Fibroblast of skin of scalp (primary cell): ENCODE results near the gene PM20D1.

ENCODE experiments used
- DNase-seq: peaks from one replicate; pipeline ENCODE4 v3.0.0-alpha.2; 2013

The PM20D1 gene

DNA sequence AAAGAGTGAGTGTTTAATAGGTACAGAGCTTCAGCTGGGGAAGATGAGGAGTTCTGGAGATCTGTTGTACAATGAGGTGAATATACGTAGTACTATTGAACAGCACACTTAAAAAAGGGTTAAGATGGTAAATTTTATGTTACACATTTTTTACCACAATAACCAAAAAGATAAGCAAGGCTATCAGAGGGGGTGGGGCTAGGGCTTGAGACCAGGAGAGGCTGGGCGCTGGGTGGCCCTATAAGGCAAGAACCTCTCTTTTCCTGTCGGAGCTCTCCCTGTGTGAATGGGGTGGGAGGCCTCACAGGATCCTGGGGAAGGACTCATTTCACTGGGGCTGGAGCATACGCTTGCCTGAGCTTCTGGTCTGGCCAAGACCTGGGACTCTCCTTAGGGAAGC is 45.9 kb downstream of the PM20D1 start:
- no peak for DNase-seq

DNA sequence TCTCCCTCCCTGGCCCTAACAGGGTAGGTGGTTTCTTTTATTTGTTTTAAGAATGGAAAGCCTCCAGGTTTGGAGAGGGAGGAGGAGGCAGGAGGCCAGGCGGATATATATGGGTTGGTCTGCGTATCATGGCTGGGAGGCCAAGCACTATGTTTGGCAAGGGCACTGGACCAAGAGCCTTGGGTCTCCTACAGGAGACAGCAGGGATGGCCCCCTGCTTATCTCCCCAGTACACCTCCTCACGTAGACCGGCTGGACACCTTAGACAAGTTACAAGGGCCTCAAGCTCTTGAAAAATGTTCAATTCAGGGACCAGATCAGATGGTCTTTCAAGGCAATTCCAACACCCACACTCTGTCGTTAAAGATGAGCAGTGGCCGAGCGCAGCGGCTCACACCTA is 47.9 kb downstream of the PM20D1 start:
- no peak for DNase-seq

DNA sequence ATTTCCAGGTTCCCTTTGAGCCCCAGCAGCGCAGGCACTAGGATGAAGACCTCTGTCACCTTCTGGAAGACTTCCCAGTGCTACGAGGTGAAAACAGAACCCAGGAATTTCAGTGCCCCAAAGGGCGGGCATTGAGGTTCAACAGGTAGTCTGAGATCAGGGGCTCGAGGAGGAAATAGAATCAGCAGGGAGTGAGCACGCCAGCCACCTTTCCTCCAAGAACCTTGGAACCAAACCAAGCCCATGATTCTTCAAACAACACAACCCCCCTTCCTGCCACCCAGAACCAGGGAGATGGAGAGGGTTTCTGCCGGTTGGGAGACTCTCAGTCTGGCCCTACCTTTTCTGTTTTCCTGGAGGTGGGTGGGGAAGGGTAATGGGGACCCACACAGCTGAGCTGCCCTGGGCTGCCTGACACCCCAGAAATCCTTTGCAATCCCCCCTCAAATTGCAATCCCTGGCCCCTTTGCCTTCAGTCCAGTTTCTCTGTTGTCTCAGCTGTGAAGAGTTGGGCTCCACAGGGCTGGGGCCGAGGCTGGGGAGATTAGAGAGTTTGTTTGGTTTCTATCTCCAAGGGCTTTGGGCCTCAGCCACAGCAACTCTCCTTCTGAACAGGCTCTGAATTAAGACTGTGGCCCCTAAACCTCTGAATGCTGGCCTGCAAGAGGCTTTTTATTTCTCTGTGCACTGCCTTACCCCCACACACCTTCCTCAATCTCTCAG is 48.8 kb downstream of the PM20D1 start:
- no peak for DNase-seq

DNA sequence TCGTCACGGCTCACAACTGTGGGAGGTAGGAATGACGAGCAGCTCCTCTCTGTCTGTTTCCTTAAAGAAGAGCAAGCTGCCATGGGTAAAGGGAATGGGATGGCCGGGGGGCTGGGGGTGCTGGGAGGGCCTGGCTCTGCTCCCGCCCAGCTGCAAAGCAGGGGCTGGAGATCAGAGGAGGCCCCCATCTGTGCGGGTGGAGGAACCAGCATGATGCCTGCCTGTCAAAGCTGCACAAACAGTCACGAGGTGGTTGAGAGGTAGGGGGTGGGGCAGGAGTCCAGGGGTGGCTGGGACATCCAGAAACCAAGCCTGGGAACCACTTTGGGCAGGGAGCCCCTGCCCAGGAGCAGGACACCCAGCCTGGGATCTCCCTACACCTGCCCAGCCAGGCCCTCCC is 49.5 kb downstream of the PM20D1 start:
- no peak for DNase-seq

DNA sequence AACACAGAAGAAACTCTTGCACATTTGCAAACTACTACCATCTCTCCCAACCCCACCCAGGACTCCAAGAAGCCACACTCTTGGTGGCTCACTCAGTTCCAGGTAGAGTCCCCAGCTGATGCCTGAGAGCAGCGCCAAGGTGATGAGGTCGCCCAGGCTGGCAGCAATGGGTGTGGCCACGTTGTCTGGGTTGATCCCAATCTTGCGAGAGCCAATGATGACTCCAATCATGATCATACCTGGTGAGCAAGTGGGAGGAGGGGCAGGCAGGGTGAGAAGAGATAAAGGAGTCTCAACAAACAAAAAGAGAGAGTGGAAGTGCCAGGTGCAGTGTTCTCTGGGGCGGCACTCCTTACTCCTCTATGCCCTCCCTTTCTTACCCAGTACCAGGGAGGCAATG is 51.4 kb downstream of the PM20D1 start:
- no peak for DNase-seq

DNA sequence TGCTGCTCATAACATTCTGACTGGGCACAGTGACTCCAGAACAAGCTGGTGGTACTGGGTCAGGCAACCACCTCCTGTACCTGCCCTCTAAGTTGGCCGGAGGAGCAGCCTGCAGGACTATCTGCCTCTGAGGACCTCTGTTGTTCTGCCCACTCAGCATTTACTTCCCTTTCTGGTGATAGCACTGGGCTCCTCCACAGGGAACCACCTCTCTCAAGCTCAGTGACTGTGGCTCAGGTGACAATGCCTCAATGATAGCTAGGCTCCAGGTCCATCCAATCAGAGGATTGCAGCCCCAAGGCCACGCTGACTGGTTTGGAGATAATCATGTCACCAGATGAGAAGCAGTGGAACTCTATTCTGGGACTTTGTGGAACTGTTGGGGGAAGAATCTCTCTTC is 52.8 kb downstream of the PM20D1 start:
- DNase-seq, result no peak

DNA sequence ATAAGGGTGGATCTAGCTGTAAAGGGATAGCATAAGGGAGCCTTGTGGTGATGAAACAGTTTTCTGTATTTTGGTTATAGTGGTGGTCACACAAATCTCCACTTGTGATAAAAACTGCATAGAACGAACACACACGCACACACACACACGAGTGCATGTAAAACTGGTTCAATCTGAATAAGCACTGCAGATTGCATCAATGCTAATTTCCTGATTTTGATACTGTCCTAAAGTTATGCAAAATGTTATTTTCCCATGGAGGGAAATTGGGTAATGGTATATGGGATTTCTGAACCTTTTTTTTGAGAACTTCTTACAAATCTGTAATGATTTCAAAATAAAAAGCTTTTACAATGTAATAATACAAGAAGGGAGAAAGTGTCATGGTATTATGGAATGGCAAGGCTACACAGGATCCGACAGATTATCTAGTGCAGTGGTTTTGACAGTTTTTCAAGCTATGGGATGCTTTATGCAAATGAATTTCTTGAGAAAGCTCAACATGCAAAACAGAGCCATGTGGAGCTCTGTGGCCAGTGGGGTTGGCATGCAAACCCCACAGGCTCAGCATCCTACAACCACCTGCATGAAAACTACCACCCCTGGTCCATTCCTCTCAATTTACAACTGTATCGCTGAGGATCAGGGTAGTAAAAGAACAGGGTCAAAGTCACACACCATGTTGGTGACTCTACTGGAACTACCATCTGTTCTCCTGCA is 55.8 kb downstream of the PM20D1 start:
- no peak for DNase-seq

DNA sequence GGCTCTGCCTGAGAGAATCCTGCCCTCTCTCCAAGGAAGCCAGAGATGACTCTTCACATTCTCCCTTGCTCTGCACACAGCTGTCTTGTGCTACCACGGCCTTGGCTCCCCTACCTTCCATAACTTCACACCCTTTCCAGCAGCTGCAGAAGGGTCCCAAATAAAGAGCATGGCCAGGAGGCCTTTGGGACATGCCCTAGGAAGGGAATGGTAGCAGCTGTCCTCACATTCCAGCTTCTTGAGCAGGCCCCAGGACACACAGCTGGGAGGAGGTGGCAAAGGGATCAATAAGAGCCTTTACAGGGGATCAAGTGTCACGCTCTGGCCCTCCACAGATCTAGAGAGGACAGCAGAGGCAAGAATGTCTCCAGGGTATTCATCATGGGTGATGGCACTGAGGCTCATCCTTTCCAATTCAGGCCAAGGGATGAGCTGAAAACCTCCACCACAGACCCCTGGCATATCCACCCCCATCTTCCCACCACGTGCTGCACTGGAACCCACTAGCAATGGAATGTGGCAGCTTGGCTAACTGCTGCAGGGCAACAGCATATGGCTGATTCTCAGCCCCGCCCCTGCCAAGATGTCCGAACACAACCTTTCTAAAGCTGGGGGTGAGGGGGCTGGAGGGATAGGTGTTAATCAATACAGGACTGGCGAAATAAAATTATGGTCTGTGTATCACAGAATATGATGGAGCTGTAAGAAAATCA is 56.8 kb downstream of the PM20D1 start:
- no peak for DNase-seq

DNA sequence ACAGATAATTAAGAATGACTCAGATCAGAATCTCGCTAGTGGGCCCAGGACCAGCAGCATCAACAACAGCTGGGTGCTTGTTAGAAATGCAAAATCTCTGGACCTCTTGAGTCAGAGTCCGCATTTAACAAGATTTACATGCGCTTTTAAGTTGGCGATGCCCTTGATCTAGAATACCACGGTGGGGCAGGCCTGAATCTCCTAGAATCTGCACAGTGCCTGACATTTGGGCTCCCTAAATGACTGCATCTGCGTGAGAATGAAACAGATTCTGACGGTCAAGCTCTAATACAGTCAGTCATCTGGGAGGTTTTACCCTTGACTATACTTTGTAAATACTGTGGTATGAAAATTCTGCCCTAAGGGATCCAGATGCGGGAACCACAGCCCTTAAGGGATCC is 57.5 kb downstream of the PM20D1 start:
- no peak for DNase-seq

DNA sequence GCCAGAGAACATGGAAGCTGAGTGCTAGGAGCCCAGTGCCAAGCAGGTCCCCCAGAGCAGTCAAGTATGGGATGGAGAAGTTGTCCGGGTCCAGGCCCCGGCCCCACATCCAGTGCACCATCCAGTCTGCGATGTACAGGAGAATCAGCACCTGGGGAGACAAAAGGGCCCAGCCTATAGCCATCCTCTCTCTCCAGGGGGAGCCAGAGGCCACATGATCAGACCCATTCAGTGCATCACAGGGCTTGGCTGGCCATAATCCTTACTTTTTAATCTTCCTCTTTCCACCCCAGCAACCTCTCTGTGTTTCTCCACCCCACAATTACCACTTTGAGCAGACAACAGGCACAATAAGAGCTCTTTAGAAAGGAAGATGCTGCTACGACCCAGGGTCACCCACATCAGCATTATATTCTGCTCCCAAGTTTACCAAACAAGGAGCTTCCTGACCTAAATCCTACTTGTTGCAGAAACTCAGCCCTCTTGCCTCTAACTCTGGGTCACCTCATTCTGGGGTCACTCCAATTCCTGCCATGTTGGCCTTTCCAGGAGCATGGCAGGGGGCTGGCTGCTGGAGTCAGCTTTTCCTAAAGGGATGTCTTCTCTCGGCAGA is 58.3 kb downstream of the PM20D1 start:
- DNase-seq, result peak; percentile 55

DNA sequence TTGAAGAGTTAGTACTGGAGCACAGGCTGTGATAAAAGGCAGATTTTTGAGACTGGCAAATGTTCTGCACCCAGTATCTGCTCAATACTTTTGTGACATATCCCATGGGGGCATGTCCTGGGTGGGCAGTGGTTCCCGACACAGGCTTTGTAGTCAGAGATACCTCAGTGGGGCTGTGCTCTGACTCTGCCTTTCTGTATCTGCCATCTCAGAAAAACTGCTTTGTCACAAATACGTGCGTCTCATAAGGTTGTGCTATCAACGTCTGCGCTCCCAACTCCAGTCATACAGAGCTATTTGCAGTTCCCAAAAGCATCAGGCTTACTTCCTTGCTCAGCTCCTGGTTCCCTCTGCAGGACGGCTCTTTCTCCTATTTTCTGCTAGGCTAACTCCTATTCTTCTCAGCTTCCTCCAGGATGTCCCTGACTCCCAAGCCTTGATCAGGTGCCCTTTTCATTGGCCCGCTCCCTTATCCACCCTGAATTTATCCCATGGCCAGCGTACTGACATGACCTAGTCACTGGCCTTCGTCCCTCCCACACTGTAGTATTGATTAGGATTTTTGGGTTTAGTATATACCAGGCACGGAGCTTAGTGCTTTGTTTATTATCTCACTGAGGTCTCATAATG is 62.5 kb downstream of the PM20D1 start:
- DNase-seq, result no peak

DNA sequence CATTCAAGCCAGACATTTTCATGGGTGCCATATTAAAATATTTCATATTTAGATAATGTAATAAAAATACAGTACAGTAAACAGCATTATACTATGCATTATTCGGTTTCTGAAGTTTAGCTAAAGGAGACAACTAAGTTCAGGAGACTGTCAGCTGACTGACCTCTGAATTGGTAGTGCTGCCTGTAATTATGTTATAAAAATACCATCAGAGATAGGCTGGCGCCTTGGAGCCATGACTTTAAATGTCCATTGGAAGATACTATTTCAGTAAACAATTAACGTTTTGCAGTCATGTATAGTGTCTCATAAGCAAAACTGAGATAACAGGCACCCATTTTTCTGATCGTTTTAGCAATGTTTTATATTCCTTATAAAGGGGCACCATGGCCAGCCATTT is 63.3 kb downstream of the PM20D1 start:
- no peak for DNase-seq

DNA sequence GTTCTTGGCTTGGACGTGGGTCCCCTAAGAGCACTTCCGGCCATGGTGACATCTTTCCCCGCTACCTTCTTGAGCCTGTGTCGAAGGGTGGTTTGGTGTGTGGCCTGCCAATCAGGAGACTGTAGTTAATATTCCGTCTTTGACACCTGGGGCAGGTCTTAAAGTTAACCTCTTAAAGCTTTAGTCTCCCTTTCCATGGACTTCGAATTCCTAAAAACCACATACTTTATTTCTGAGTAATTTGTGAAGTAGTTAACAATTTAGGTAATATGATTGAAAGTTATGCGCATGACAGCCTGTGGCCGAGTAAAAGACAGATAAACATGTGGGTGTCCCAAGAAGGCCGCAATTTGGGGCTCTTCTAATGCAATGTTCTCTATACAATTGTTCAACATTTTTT is 64.5 kb downstream of the PM20D1 start:
- DNase-seq, result no peak

DNA sequence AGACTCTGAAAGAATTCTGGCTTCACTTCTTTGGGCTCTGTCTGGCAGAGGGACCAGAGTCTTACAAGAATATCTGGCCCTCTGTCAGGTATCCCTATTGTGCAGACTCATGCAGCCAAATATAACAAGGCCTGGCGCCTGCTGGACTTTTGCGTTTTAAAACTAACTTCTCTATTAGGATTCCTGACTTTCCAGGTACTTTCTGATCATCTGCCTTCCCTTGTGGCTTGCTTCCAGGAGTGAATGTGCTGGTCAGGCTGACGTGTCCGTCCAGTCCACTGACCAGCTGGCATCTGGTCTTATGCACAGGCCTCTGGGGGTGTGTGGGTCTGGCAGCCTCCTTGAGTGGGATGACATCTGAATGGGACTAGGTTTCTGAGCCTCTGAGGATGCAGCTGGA is 66.0 kb downstream of the PM20D1 start:
- DNase-seq, result no peak

DNA sequence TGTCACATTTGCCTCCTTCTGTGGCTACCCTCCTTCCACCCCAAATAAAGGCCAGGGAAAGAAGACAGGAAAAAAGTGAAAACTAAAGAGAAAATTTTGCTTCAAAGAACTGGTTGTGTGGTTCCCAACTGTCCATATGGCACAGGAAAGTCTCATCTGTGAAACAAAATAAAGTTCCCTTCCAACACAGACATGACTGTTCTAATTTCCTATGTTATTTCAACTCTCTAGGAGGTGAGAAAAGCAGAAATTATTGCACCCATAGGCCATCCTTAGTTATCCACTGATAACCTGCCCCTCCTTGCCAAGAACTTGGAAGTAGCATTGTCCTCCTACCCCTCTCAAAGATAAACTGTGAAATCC is 66.5 kb downstream of the PM20D1 start:
- no peak for DNase-seq

DNA sequence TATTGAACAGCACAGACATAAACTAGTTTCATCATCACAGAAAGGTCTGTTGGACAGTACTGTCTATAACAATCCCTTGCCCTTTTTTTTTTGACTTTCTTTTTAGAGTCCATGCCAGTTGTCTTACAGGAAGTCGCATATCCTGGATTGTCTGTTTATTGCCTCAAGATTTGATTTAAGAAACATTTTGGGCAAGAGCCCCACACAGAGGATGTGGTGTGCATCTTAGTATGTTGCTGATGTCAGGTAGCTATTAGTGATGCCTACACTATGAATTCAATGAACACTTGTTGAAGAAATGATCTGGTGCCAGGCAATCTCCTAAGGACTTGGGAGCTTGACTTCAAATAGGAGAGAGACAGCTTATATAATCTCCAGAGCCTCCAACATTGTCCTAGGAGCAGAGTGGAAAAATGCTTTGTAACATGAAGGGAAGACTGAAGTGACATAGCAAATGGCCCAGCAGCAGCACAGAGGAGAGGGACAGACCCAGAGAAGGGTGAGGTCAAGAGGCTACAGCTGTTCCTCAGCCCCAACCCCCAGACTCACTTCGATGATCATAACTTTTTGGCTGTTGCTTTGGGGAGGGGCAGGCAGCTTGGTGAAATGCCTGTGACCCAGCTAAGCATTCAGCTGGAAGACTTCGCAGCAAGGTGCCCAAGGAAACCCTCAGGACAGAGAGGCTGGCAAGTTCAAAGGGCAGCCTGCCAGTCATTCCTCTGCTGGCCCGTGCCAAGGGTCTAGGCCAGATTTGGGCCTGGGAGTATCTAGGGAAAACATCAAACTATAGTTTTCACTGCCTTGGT is 67.1 kb downstream of the PM20D1 start:
- no peak for DNase-seq

DNA sequence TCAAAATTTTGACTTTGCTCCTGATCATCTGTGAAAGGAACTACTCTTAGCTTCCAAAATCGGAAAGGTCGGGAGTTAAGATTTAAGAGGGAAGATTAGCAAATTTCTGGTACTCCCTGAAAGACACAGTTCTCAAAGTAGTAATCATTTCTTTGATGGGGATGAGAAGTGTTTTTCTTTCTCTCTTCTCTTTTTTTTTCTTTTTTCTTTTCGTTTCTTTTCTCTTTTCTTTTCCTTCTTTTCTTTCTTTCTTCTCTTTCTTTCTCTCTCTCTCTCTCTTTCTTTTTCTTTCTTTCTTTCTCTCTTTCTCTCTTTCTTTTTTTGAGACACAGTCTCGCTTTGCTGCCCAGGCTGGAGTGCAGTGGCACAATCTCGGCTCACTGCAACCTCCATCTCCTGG is 69.6 kb downstream of the PM20D1 start:
- DNase-seq, result no peak
